Glutamatergic neuron (in vitro differentiated cells): ENCODE results near the gene GHRH. TPM values are rescaled to one million over a fixed set of nuclear protein-coding genes. Genes with fewer than 3 reads are reported as not detected.

Experiments used
- DNase-seq: peaks from one replicate; pipeline ENCODE4 v3.0.0; 2022
- H3K27ac Mint-ChIP-seq: one replicate; pipeline ENCODE4 v1.8.0; 2020; ENCODE audit warnings: mild to moderate bottlenecking, mixed read lengths, inconsistent platforms; ENCODE audit not compliant: unreplicated experiment
- H3K27me3 Mint-ChIP-seq: one replicate; pipeline ENCODE4 v1.8.0; 2020; ENCODE audit warnings: mild to moderate bottlenecking, moderate library complexity, mixed read lengths, inconsistent platforms; ENCODE audit not compliant: unreplicated experiment
- H3K36me3 Mint-ChIP-seq: one replicate; pipeline ENCODE4 v1.8.0; 2020; ENCODE audit warnings: mild to moderate bottlenecking, mixed read lengths, inconsistent platforms; ENCODE audit not compliant: unreplicated experiment
- H3K4me1 Mint-ChIP-seq: one replicate; pipeline ENCODE4 v1.8.0; 2020; ENCODE audit warnings: mild to moderate bottlenecking, low read depth, mixed read lengths, inconsistent platforms; ENCODE audit not compliant: unreplicated experiment
- H3K4me3 Mint-ChIP-seq: one replicate; pipeline ENCODE4 v1.8.0; 2020; ENCODE audit warnings: mild to moderate bottlenecking, mixed read lengths, inconsistent platforms; ENCODE audit not compliant: unreplicated experiment
- H3K9me3 Mint-ChIP-seq: one replicate; pipeline ENCODE4 v1.8.0; 2020; ENCODE audit warnings: mild to moderate bottlenecking, moderate library complexity, mixed read lengths, inconsistent platforms; ENCODE audit not compliant: unreplicated experiment
- total RNA-seq: library from RNA; stranded (reverse); fragmentation: NEBNext Ultra II Directional; extraction: Animal tissue kit (Norgen Biotek cat#: 25700); gene quantifications from one replicate; pipeline ENCODE4 v1.2.1, GENCODE V29; 2021; ENCODE audit not compliant: unreplicated experiment
- TF ChIP-seq, protein P1 (sequence below): fragments of 200-600 bp; sonication (generic); IDR thresholded peaks from one replicate; pipeline ENCODE4 v1.5.0; 2021; ENCODE audit not compliant: partially characterized antibody, unreplicated experiment

GHRH gene
- total RNA-seq, 1 donor from 2014 or later, result not detected

DNA sequence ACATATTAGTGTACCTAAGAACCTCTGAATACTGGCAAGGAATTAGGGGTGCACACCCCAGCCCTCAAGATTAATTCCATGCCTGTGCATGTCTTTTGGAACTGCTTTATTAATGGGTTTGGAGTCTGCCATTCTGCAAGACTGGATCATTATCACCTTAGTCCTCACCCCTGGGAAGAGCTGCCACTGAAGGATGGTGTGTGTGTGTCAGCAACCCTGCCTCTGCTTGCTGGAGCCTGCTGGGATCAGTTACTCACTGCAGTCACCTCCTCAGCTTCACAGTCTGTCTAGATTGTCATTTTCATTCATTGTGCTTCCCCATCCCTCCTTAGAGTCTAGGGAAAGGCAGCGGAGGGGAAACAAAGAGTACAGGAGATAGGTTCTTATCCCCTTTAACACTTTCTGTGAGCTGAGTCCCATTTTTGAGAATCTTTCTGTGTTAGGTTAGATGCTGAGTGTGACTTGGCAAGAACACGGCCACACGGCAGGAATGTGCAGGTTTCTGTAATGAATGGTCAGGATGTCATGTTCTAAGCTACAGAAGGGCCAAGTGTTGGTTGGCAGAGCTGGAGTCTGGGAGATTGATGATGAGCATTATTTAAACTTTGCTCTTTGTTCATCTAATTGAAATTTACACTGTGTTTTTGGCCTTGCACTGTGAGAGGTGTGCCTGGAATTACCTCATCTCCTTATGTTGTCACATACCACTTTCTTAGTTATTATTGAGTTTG, 21.1 kb downstream of the GHRH start:
- Mint-ChIP-seq H3K4me1 (peaks cover 10% of the 10 kb centered on the region), H3K27ac (no peak overlapping the region), H3K9me3 (no peaks in the 10 kb centered on the region), H3K4me3 (no peak overlapping the region), H3K27me3 (no peaks in the 10 kb centered on the region), H3K36me3 (peaks cover 9% of the 10 kb centered on the region)
- TF ChIP-seq, protein P1, sequence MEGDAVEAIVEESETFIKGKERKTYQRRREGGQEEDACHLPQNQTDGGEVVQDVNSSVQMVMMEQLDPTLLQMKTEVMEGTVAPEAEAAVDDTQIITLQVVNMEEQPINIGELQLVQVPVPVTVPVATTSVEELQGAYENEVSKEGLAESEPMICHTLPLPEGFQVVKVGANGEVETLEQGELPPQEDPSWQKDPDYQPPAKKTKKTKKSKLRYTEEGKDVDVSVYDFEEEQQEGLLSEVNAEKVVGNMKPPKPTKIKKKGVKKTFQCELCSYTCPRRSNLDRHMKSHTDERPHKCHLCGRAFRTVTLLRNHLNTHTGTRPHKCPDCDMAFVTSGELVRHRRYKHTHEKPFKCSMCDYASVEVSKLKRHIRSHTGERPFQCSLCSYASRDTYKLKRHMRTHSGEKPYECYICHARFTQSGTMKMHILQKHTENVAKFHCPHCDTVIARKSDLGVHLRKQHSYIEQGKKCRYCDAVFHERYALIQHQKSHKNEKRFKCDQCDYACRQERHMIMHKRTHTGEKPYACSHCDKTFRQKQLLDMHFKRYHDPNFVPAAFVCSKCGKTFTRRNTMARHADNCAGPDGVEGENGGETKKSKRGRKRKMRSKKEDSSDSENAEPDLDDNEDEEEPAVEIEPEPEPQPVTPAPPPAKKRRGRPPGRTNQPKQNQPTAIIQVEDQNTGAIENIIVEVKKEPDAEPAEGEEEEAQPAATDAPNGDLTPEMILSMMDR, result no peak
- no peak for DNase-seq

DNA sequence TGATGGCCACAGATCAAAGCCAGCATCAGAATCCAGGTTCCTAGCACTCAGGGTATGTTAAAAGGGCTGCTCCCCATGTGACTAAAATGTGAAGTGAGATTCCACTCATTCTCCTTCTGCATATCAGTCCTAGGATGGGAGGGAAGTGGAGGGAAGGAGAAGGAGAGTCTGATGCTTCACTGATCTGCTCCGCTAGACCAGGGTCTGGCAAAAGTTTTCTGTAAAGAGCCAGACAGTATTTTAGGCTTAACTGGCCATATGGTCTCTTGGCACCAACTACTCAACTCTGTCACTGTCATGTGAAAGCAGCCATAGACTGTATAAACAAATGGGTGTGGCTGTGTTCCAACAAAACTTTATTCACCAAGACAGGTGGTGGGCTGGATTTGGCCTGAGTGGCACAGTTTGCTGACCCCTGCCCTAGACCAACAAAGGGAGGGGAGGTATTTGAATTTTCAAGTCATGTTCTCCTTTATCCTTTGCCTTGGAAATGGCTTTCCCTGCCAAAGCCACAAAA, 22.6 kb downstream of the GHRH start:
- Mint-ChIP-seq H3K9me3 (no peaks in the 10 kb centered on the region), H3K27ac (no peak overlapping the region)
- DNase-seq, result no peak

DNA sequence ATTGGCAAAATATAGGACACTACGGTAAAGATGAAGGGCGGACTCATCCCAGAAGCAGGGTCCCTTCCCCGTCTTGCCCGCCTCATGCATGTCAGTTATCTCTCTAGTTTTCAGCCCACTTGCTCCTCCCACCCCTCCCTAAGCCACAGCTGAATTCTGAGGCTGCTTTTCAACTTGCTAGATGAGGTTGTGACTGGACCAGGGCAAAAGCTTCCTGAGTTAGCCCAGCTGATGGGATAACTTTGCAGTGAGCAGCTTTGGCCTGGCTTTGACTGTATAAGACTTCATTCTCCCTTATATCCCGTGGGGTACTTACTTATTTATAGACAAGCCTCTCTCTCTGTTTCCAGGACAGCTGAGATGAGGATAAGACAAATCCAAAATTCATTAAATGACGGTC, 23.2 kb downstream of the GHRH start:
- no peak for DNase-seq
- H3K9me3 Mint-ChIP-seq, result no peaks in the 10 kb centered on the region
- TF ChIP-seq, protein P1, result no peak
- peaks cover 9% of the 10 kb centered on the region for H3K36me3 Mint-ChIP-seq
- no peaks in the 10 kb centered on the region for H3K27me3 Mint-ChIP-seq
- H3K4me1 Mint-ChIP-seq, result peaks cover 8% of the 10 kb centered on the region
- H3K4me3 Mint-ChIP-seq, result no peak overlapping the region
- H3K27ac Mint-ChIP-seq, result no peak overlapping the region

More for the DNA sequence above, 22.6 kb downstream of the GHRH start:
- H3K36me3 Mint-ChIP-seq, result peaks cover 9% of the 10 kb centered on the region
- no peak overlapping the region for H3K4me3 Mint-ChIP-seq
- no peaks in the 10 kb centered on the region for H3K27me3 Mint-ChIP-seq
- TF ChIP-seq, protein P1, result no peak
- H3K4me1 Mint-ChIP-seq, result peaks cover 8% of the 10 kb centered on the region

DNA sequence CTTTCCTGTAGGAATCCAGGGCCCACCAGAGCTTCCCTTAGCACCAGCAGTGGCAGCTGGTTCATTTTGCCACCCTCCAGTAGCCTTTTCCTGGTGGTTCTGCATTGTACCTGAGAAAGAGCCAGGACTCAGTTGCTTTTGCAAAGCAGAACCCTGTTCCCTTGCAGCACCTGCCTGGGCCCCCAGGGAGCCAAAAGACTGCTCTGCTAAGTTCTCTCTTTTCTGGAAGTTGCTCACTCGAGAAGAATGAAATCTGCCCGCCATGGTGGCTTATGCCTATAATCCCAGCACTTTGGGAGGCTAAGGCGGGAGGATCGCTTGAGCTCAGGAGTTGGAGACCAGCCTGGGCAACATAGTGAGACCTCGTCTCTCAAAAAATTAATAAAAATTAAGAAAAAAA, 24.0 kb downstream of the GHRH start:
- Mint-ChIP-seq H3K4me1 (peaks cover 8% of the 10 kb centered on the region), H3K27ac (no peak overlapping the region), H3K27me3 (no peaks in the 10 kb centered on the region), H3K36me3 (peaks cover 9% of the 10 kb centered on the region), H3K4me3 (no peak overlapping the region), H3K9me3 (no peaks in the 10 kb centered on the region)
- DNase-seq, result no peak
- TF ChIP-seq, protein P1, result no peak

DNA sequence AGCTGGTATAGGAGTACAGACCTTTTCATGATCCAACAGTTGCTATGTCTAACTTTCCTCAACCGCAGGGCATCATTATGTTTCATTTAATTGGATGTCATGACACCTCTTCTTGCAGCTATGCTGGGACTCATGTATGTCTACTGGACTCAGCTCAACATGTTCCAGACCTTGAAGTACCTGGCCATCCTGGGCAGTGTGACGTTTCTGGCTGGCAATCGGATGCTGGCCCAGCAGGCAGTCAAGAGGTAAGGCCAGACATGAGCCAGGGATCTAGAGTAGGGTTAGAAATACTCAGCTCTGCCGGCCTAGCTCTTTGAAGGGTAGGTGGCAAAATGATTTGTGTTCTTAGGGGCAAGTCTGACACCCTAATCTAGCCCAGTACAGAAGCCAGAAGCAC, 25.2 kb downstream of the GHRH start:
- Mint-ChIP-seq H3K36me3 (peaks cover 9% of the 10 kb centered on the region), H3K27ac (no peak overlapping the region), H3K27me3 (no peaks in the 10 kb centered on the region), H3K9me3 (no peaks in the 10 kb centered on the region), H3K4me3 (no peak overlapping the region), H3K4me1 (peaks cover 8% of the 10 kb centered on the region)
- no peak for DNase-seq
- TF ChIP-seq, protein P1, result no peak
